ENCODE measurements around the gene UBE2H.
"Not testable (repeated sequence)": the region's sequence is repeated elsewhere in the genome, so short reads cannot be mapped to it uniquely, and the experiment has no call there.

The UBE2H gene

DNA sequence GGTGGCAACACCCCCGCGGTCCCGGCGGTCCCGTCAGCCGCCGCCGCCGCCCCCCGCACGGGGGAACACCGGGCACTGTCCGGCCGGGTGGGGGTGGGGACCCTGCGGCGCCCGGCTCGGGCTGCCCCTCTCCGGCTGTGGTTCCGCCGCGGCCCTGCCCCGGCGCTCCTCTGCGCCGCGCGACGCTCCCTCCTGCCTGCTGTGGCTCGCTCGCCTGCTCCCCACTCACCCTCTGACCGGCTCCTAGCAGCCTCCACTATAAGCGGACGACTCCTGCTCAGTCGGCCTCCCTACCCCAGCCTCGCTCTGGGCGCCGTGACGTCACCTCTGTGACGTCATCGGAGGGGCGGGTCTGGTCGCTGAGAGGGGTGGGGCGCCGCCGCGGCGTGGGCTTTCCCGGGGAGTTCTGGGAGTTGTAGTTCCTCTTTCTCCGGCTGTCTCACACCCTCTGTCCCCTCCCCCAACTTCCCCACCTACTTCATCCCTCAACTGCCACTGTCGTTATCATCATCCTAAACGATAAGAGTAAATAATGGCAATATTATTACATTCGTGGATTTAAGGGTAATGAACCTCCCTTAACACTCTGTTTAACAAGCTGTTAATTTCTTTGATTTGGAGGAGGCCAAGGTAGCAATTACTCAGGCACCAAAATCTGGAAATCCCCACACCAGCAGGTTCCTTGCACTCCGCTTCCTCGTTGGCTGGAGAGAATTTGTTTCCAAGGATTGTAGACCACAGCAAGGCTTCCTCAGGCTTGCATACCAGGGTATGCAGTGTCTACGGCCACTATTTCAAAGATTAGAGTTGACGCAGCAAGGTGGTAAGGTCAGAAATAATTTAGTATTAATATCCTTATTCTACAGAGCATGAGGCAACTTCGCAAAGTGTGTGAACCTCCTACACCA, at the start of gene UBE2H:
Gene UBE2H (minus strand): TSS at position 308 of the 908 bp plus-strand sequence. CDS start 405 bp downstream, outside the sequence.
- peak; percentile 84 to 89 (median 86) for DNase-seq (ENCODE audit: low read depth in 3 of 3)

DNA sequence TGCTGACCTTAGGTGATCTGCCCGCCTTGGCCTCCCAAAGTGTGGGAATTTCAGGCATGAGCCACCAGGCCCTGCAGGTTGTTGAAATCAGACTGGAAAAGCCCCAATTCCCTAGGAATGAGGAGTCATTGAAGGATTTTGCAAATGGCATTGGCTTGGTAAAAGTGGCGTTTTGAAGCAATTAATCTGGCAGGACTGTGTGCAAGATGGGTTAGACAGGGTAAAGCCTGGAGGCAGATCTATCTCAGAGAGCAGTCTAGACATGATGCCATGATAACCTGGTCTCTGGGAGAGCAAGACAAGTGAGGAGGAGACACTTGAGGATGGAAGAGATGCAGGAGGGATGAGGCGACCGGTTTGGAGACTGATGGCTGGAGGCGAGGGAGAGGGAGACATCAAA, 45.7 kb upstream of the UBE2H start:
- DNase-seq (ENCODE audit: low read depth in 3 of 3): no peak

DNA sequence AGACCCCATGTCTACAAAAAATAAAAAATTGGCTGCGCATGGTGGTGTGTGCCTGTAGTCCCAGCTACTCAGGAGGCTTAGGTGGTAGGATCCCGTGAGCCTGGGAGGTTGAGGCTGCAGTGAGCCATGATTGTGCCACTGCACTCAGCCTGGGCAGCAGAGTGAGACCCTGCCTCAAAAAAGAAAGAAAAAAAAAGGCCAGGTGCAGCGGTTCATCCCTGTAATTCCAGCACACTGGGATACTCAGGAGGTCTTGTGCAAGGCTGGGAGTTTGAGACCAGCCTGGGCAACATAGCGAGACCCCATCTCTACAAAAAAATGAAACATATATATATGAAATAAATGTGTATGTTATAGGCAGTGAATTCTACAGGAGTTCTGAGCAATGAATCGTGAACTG, 44.5 kb upstream of the UBE2H start:
- no peak for DNase-seq (ENCODE audit: low read depth in 3 of 3)

DNA sequence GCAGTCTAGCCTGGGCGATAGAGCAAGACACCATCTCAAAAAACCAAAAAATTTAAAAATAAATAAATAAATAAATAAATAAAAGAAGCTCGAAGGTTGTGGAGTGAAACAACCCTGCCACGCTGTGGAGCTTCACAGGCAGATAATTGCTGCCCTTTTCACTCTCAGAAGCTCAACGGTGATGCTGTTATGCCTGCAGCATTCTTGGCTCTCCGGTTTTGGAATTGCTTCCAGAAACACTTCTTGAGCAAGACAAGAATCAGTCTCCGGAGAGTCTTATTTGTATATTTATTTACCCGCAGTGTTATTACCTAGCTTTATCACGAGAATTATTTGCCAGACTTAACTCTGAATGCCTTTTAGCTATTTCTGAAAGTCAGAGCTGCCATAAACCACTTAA, 40.5 kb upstream of the UBE2H start:
- DNase-seq (ENCODE audit: low read depth in 3 of 3): no peak

DNA sequence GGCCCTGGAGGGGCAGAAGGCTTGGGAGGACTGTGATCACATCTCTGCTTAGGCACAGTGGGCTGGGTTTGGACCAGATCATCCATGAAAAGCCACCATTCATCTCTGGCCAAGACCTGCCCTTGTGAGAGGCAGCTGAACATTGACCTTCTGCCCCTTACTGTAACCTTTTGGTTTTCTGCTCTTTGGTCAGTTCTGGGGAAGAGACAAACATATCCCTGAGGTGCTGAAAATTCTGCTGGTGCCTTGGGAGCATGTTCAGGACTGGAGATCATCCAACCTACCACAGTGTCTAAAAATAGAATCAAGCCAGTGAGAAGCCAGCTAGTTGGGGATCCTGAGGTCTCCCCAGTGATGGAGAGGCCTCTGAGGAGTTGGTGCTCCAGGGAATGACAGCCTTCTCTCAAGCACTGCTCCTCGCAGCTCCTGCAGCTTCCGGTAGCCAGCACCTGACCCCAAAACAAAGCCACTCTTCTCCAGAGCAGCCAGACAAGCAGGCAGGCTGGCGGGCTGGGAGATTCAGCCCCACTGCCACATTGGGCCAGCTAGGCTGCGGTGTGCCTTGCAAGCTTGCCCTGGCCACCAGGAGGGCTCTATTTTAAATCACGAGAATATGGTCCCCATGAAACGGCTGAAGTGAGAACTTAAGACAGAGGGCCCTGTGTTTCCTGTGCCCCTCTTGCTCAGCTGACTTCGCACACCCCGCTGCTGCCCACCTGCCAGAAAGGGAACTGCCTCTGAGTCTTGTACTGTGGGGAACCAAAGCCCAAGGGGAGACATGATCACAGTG, 37.8 kb upstream of the UBE2H start:
- DNase-seq (ENCODE audit: low read depth in 3 of 3): no peak

DNA sequence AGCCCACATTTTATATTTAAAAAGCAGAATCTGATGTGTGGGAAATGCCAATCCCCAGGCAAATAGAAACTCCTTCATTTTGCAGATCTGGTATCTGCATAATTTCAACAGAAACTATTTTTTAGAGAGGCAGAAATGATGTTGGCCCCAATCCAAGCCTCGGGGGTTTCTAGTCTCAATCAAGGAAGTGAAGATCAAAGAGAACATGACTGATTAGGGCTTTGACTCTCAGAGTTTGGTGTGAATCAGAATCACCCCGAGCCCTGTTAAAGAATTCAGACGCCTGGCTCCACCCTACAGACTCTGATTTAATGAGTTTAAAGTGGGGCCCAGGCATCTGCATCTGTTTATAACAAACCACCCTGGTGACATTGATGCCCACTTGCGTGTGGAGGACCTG, 36.7 kb upstream of the UBE2H start:
- peak; percentile 15 to 50 (median 43) for DNase-seq (ENCODE audit: low read depth in 3 of 3)

DNA sequence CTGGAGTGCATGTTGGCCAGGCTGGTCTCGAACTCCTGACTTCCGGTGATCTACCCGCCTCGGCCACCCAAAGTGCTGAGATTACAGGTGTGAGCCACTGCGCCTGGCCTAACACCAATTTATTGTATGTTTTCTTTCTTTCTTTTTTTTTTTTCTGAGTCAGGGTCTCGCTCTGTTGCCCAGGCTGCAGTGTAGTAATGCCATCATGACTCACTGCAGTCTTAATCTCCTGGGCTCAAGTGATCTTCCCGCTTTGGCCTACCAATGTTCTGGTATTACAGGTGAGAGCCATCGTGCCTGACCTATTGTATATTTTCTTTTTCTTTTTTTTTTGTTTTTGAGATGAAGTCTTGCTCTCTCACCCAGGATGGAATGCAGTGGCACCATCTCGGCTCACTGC, 33.8 kb upstream of the UBE2H start:
- DNase-seq (ENCODE audit: low read depth in 3 of 3): no peak

DNA sequence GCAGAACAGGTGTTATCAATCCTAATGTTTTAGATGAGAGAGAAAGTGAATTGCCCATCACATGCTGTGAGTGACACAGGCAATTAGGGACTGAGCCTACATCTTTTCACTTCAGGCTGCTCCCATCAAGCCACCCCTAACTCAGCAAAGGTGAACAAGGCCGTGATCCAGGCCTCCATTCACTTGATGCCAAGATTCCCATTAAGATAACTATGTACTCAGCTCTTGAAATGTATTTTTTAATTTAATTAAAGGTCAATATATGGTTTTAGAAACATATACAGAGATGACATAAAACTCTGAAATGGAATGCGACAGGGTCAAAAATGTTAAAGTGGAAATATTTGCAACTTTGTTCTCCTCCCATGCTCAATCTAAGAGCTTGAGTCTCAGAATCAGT, 27.9 kb upstream of the UBE2H start:
- no peak for DNase-seq (ENCODE audit: low read depth in 3 of 3)

DNA sequence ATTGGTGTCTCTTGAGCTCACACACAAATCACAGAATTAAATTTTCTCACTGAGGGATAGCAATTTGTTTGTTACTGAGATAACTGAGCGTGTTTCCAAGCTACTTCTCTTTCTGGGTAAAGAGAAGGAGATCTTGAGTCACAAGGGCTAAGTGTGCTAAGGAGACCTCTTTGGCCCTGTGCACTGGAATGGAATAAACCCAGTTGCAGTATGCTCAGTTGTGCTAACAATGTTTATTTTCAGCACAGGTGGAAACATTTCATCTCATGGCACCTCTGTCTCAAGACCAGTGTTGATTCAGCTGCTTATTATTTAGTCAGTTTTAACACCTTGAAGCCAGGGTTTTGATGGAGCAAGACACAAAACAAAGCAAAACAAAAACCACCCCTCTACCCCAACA, 22.5 kb upstream of the UBE2H start:
- no peak for DNase-seq (ENCODE audit: low read depth in 3 of 3)

DNA sequence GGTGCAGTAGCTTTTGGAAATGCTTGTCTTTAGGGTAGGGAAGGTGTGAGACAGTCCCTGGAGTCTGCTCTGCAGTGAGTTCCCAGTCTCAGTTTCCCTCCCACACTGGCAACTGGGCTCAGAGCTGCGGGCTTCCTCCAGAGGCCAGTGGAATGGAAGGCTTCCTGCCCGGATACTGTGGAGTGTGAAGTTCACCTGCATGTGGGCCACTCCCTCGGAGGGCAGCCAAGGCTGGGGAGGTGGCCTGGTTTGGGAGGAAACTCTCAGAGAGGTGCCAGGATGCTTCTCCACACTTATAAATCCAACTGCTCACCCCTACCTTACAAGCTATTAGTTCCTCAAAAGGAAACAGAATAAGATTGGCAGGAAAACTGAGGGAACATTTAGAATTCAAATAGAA, 18.1 kb upstream of the UBE2H start:
- no peak for DNase-seq (ENCODE audit: low read depth in 3 of 3)

DNA sequence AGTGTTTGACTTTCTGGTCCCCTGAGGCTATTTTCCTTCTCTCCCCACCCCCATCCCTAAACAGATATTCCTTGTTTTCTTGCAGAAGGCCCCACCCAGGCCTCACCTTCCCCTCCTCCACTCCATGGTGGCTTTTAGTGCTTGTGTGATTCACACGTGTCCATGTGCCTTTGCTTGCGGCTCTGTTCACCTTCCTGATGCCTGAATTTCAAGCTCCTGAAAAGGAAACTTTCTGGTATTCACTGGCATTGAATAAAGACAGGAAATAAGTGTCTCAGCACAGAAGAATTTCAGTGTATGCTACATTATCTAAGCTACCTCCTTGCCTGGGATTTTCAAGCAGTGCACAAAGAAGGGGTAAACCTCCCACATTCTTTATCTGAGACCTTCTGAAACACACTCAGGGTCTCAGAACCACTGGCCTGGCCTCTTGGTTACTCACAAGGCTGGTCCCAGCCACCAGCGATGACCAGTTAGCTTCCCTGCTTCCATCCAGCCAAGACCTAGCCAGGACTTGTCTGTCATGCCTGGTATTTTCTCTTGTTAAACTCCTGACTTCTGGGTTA, 17.2 kb upstream of the UBE2H start:
- DNase-seq (ENCODE audit: low read depth in 3 of 3): no peak

DNA sequence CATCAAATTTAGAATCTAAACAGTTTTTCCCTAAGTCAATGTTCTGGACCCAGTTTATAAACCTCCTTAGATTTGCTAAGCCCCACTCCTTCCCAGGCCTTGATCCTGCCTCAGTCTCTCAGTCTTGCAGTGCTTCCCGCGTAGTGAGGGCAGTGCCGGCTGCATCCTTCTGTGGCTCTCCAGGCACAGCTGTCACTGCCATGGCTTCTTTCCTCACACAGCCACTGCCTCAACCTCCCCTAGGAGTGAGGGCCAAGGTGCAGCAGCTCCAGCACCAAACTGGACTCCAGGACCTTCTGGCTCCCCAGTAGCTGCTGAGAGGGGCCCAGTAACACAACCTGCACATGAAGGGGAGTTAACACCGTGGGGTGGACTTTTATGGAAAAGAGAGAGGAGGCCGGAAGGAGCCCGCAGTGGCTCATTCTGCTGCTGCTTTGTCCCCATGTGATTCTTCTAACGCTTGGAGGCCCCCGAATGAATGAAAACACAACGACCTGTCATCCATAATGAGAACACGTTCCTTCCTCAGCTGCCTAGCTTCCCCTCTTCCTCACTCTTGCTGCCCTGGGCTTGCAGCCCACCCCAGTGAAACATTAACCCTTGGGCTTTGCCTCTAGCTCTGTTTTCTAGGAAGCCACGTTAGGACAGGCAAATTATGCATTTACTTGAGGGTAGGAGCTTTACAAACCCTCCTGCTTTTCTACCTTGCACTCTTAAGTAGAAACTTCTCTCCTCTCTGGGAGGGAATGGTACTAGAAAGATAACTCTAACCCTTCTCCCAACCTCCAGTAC, 16.0 kb upstream of the UBE2H start:
- no peak for DNase-seq (ENCODE audit: low read depth in 3 of 3)

DNA sequence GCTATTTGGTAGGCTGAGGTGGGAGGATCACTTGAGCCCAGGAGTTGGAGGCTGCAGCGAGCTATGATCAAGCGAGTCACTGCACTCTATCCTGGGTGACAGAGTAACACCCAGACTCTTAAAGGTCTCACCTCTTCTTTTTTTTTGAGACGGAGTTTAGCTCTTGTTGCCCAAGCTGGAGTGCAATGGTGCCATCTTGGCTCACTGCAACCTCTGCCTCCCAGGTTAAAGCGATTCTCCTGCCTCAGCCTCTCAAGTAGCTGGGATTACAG, 7.4 kb upstream of the UBE2H start:
- not testable (repeated sequence) for DNase-seq (ENCODE audit: low read depth in 3 of 3)

DNA sequence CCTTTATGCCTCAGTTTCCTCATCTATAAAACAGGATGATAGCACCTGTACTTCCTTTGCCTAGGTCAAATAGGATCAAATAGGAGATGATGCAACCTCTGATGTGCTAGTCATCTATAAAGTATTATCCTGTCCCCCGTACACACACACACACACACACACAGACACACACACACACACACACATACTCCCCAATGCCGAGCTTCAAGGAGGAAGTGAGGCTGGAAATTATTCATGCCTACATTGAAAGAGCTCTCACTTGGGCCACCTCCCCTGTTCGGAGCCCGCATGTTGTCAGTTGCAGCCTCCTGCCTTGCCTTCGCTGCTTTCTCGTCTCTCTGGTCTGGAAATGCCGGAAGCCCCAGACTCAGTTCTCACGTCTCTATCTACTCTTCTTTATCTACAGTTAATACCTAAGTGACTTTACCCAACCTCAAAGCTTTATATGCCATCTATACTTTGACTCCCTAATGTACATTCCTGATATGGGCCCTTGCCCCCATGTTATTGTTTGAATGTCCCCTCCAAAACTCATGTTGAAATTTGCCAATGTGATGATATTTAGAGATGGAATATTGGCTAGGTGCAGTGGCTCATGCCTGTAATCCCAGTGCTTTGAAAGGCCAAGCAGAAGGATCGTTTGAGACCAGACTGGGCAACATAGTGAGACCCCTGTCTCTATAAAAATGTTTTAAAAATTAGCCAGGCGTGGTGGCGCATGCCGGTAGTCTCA, 6.9 kb upstream of the UBE2H start:
- no peak for DNase-seq (ENCODE audit: low read depth in 3 of 3)

DNA sequence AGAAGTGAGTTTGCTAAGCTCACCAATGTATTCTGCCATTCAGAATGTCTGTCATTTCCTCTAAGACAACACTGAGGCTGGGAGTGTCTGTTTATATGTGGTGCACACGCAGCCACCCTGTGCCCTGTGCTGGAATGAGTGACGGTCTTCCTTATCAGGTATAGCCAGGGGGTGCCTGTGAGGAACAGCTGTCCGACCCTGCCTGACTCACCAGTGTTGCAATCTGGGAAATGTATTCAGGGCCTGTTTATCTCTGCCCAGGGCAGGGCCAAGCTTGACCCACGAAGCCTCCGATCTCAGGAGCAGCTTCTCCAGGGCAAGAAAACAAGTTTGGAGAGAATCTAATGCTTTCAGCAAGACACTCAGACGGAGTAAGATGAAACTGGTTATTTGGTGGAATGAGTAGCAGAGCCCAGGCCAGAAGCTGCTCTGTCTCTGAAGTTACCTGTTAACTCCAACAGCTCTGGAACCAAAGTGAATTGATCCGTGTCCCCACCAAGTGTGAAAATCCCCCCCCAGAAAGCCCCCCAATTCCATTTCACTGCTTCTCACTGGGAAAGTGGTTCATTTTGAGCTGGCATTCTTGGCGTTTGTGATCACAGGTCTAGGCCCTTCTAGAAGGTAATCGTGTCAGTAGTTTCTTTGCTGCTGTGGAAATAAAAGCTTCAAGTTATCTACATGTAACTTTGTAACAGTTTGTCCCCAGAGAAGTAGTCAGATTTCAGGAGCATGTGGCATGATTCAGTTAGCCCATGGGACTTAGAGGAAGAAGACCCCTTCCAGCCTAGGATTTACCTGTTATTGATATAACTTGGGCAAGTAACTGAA, 6.1 kb upstream of the UBE2H start:
- DNase-seq (ENCODE audit: low read depth in 3 of 3): no peak

DNA sequence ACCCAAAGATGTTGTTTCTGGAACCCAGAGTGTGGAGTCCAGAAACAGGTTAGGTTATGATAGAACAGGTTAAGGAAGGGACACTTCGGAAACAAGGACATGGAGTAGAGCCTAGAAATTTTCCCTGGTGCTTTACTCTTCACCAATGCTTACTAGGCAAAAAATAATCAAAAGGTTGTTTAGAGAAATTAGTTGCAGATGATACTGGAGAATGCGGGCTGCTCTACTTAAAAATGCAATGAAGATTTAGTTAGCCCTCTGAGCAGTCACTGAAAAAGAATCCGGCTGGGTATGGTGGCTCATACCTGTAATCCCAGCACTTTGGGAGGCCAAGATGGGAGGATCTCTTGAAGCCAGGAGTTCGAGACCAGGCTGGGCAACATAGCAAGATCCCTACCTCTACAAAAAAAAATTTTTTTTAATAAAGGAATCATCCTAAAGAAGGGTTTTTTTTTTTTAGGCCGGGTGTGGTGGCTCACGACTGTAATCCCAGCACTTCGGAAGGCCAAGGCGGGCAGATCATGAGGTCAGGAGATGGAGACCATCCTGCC, 3.3 kb upstream of the UBE2H start:
- no peak for DNase-seq (ENCODE audit: low read depth in 3 of 3)

DNA sequence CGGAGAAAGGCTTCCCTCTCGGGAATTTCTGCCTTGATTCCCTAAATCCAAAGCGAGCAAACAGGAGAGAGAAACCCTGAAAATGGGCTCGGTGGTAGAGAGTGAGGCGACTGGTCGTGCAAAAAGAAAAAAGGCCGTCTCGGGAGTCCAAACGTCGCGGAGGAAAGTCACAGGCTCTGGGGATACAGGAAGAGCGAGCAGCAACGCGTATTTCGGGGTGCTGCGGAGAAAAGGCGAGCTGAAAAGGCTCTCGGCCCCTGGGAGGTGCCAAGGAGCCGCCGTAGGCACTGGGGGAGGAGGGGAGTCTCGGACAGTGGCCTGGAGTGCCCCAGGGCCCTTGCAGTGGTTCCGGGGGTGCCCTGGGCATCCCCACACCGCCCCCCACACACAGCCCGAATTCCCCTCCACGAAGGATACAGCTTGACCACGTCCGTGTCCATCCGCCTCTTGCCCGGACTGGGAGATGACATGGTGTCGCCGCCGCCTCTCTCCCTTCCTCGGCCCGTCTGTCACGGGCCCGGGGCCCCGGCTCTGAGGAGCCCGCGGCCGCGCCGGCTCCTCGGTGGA, 591 bp downstream of the UBE2H start:
- DNase-seq (ENCODE audit: low read depth in 3 of 3): peak in 1 of 3 donors; percentile 28

DNA sequence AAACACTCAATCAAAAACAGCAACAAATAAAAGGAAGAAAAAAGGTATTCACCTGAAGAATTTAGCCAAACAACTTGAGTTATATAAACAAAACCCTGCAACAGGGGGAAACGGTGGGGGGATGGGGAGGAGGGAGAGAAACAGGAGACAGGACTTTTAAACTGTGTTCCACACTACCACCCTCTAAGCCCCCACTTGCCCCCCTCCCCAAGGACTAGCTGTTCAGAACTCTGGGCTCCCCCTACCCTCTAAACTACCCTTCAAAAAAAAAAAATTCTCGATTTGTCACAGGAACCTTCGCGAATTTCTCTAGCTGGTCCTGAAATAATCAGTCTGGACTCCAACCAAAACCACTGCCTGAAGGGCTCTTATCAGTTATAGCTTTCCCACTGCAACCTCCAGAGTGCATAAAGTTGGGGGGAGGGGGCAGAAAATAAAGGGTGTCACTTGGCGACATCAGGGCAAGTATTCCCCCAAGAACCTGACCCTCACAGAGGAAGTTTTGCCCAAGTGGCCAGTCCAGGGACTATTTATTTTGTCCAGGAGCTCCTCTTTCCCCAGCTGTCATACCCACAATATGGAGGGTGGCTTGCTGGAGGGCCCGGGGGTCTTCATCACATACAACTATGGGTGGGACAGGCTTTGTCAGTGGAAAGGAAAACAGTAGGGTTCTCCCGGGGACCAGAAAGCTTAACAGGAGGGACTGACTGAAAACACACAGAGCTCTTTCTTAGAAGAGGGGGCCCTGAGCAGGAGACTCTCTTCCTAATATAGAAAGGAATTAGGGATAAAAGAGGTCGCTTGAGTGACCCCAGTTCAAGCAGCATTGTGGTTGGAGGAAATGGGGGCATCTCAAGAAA, 1.3 kb downstream of the UBE2H start:
- DNase-seq (ENCODE audit: low read depth in 3 of 3): no peak

DNA sequence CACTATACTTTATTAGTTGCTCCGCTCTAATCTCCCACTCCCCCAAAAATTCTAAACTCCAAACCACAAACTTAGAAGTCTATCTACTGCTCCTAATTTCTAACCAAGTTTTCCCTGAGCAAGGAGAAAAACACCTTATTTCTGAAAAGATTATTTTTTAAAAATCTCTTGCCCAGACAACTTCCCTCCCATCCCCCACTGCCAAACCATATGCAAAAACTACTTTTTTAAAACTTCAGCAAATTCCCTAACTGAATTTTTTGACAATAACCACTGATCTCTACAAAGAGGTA, 1.9 kb downstream of the UBE2H start:
- no peak for DNase-seq (ENCODE audit: low read depth in 3 of 3)

Measured in stimulated activated CD4-positive, alpha-beta T cell treated with anti-CD3 and anti-CD28 coated beads, TNF-alpha, amount 100 ng/mL, for 48 hours (primary cell).